ENCODE results near the gene DYSF.
A peak's percentile ranks its signal among the peaks of the same experiment; 100 is the strongest.

The DYSF gene

GRCh38 chr2:71531522-71532047 is 78.2 kb downstream of the DYSF start:
- DNase-seq, result no peak

- no peak for DNase-seq
These were observed 79.0 kb downstream of the DYSF start for GRCh38 chr2:71532327-71532726.

- no peak for DNase-seq
These were observed 80.8 kb downstream of the DYSF start for GRCh38 chr2:71534201-71534600.

- no peak for DNase-seq
These were observed 81.5 kb downstream of the DYSF start for GRCh38 chr2:71534826-71535225.

- no peak for DNase-seq
These were observed 82.2 kb downstream of the DYSF start for GRCh38 chr2:71535526-71535925.

GRCh38 chr2:71536226-71536671 is 82.9 kb downstream of the DYSF start:
- no peak for DNase-seq

- no peak for DNase-seq
These were observed 84.9 kb downstream of the DYSF start for GRCh38 chr2:71538241-71538640.

GRCh38 chr2:71538656-71539265 is 85.4 kb downstream of the DYSF start:
- no peak for DNase-seq

- no peak for DNase-seq
These were observed 87.5 kb downstream of the DYSF start for GRCh38 chr2:71540818-71541217.

GRCh38 chr2:71544919-71545571 is 91.7 kb downstream of the DYSF start:
- no peak for DNase-seq

GRCh38 chr2:71545572-71546274 is 92.4 kb downstream of the DYSF start:
- peak; percentile 46 for DNase-seq

GRCh38 chr2:71546275-71546638 is 92.9 kb downstream of the DYSF start:
- no peak for DNase-seq

GRCh38 chr2:71546777-71547281 is 93.5 kb downstream of the DYSF start:
- DNase-seq, result no peak

- no peak for DNase-seq
These were observed 94.4 kb downstream of the DYSF start for GRCh38 chr2:71547616-71548285.

GRCh38 chr2:71548646-71549425 is 95.5 kb downstream of the DYSF start:
- DNase-seq, result peak; percentile 77

GRCh38 chr2:71550801-71551630 is 97.7 kb downstream of the DYSF start:
- no peak for DNase-seq

GRCh38 chr2:71551631-71551915 is 98.2 kb downstream of the DYSF start:
- DNase-seq, result no peak

- DNase-seq, result no peak
These were observed 99.0 kb downstream of the DYSF start for GRCh38 chr2:71552356-71552755.

GRCh38 chr2:71552861-71553301 is 99.5 kb downstream of the DYSF start:
- no peak for DNase-seq

GRCh38 chr2:71554028-71554705 is 100.8 kb downstream of the DYSF start:
- DNase-seq, result no peak

- no peak for DNase-seq
These were observed 101.3 kb downstream of the DYSF start for GRCh38 chr2:71554706-71555056.

All from stimulated activated CD4-positive, alpha-beta T cell treated with anti-CD3 and anti-CD28 coated beads, Interleukin-4, amount 100 ng/mL, for 24 hours (primary cell).